ENCODE data around the gene ABCF2. TPM values are rescaled to one million over a fixed set of nuclear protein-coding genes. Genes with fewer than 3 reads are reported as not detected.
A peak's percentile ranks its signal among the peaks of the same experiment; 100 is the strongest.

Gene ABCF2
- total RNA-seq, 2 donors from 2014 or later: 43.3 to 48.9 TPM

DNA sequence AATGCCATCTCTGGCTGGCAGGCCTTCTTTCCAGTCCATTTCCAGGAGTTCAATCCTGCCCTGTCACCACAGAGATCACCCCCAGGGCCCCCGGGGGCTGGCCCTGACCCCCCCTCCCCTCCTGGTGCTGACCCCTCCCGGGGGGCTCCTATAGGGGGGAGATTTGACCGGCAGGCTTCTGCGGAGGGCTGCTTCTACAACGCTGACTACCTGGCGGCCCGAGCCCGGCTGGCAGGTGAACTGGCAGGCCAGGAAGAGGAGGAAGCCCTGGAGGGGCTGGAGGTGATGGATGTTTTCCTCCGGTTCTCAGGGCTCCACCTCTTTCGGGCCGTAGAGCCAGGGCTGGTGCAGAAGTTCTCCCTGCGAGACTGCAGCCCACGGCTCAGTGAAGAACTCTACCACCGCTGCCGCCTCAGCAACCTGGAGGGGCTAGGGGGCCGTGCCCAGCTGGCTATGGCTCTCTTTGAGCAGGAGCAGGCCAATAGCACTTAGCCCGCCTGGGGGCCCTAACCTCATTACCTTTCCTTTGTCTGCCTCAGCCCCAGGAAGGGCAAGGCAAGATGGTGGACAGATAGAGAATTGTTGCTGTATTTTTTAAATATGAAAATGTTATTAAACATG, 11.3 kb upstream of the ABCF2 start:
- Histone ChIP-seq H3K27me3 (ENCODE audit: control insufficient read depth, insufficient read depth, low read length, poor library complexity, severe bottlenecking) (no peaks in the 10 kb centered on the region), H3K9me3 (ENCODE audit: control insufficient read depth, low read length) (no peaks in the 10 kb centered on the region), H3K4me3 (ENCODE audit: low read length) (no peak overlapping the region), H3K9ac (ENCODE audit: extremely low read depth, low read length, poor library complexity, severe bottlenecking) (no peak overlapping the region), H3K27ac (ENCODE audit: low read depth, low read length) (no peak overlapping the region), H3K36me3 (ENCODE audit: control insufficient read depth, insufficient read depth, low read length) (peaks cover 69% of the 10 kb centered on the region), H3K4me1 (ENCODE audit: control insufficient read depth, insufficient read depth, low read length) (peaks cover 5% of the 10 kb centered on the region)
- DNase-seq: no peak
- Mint-ChIP-seq H3K4me1 (peaks cover 15% of the 10 kb centered on the region), H3K36me3 (ENCODE audit: low read depth) (peaks cover 50% of the 10 kb centered on the region), H3K4me3 (no peak overlapping the region), H3K9me3 (no peaks in the 10 kb centered on the region), H3K27ac (no peak overlapping the region), H3K27me3 (ENCODE audit: insufficient read depth) (no peaks in the 10 kb centered on the region)
- TF ChIP-seq, protein P1, sequence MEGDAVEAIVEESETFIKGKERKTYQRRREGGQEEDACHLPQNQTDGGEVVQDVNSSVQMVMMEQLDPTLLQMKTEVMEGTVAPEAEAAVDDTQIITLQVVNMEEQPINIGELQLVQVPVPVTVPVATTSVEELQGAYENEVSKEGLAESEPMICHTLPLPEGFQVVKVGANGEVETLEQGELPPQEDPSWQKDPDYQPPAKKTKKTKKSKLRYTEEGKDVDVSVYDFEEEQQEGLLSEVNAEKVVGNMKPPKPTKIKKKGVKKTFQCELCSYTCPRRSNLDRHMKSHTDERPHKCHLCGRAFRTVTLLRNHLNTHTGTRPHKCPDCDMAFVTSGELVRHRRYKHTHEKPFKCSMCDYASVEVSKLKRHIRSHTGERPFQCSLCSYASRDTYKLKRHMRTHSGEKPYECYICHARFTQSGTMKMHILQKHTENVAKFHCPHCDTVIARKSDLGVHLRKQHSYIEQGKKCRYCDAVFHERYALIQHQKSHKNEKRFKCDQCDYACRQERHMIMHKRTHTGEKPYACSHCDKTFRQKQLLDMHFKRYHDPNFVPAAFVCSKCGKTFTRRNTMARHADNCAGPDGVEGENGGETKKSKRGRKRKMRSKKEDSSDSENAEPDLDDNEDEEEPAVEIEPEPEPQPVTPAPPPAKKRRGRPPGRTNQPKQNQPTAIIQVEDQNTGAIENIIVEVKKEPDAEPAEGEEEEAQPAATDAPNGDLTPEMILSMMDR (conservative IDR thresholded peaks at IDR 0.05): no peak
- 91 to 99% methylated on average over 11 to 17 of the region's 17 CpGs for WGBS, 2 experiments (ENCODE audit: insufficient coverage in 1 of 2, insufficient read length in 1 of 2)

DNA sequence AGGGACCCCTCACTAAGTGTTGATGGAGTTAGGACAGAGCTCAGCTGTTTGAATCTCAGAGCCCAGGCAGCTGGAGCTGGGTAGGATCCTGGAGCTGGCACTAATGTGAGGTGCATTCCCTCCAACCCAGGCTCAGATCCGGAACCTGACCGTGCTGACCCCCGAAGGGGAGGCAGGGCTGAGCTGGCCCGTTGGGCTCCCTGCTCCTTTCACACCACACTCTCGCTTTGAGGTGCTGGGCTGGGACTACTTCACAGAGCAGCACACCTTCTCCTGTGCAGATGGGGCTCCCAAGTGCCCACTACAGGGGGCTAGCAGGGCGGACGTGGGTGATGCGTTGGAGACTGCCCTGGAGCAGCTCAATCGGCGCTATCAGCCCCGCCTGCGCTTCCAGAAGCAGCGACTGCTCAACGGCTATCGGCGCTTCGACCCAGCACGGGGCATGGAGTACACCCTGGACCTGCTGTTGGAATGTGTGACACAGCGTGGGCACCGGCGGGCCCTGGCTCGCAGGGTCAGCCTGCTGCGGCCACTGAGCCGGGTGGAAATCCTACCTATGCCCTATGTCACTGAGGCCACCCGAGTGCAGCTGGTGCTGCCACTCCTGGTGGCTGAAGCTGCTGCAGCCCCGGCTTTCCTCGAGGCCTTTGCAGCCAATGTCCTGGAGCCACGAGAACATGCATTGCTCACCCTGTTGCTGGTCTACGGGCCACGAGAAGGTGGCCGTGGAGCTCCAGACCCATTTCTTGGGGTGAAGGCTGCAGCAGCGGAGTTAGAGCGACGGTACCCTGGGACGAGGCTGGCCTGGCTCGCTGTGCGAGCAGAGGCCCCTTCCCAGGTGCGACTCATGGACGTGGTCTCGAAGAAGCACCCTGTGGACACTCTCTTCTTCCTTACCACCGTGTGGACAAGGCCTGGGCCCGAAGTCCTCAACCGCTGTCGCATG, 10.5 kb upstream of the ABCF2 start:
- no peak overlapping the region for H3K27ac ChIP-seq (ENCODE audit: low read depth, low read length)
- Mint-ChIP-seq H3K4me3 (no peak overlapping the region), H3K27ac (no peak overlapping the region), H3K27me3 (ENCODE audit: insufficient read depth) (no peaks in the 10 kb centered on the region), H3K36me3 (ENCODE audit: low read depth) (peaks cover 47% of the 10 kb centered on the region), H3K9me3 (no peaks in the 10 kb centered on the region), H3K4me1 (peaks cover 16% of the 10 kb centered on the region)
- H3K36me3 ChIP-seq (ENCODE audit: control insufficient read depth, insufficient read depth, low read length): peaks cover 63% of the 10 kb centered on the region
- 91 to 96% methylated on average over 29 to 44 of the region's 44 CpGs for WGBS, 2 experiments (ENCODE audit: insufficient coverage in 1 of 2, insufficient read length in 1 of 2)
- H3K27me3 ChIP-seq (ENCODE audit: control insufficient read depth, insufficient read depth, low read length, poor library complexity, severe bottlenecking): no peaks in the 10 kb centered on the region
- TF ChIP-seq, protein P1 (conservative IDR thresholded peaks at IDR 0.05): peak; percentile 43
- DNase-seq: no peak
- H3K9ac ChIP-seq (ENCODE audit: extremely low read depth, low read length, poor library complexity, severe bottlenecking): no peak overlapping the region
- peaks cover 5% of the 10 kb centered on the region for H3K4me1 ChIP-seq (ENCODE audit: control insufficient read depth, insufficient read depth, low read length)
- H3K9me3 ChIP-seq (ENCODE audit: control insufficient read depth, low read length): no peaks in the 10 kb centered on the region
- no peak overlapping the region for H3K4me3 ChIP-seq (ENCODE audit: low read length)

DNA sequence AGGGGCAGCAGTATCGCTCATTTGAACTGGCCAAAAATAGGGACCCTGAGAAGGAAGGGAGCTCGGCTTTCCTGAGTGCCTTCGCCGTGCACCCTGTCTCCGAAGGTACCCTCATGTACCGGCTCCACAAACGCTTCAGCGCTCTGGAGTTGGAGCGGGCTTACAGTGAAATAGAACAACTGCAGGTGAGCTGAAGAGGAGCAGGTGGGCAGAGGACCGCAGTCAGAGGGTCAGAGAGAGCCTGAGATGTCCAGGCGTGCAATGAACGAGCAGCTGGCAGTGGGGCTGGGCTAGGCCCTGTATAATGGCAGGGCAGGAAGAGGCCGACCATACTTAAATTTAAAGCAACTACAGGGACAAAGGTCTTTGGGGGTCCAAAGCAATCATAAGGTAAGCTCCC, 9.4 kb upstream of the ABCF2 start:
- Histone ChIP-seq H3K4me3 (ENCODE audit: low read length) (no peak overlapping the region), H3K36me3 (ENCODE audit: control insufficient read depth, insufficient read depth, low read length) (peaks cover 53% of the 10 kb centered on the region), H3K9ac (ENCODE audit: extremely low read depth, low read length, poor library complexity, severe bottlenecking) (no peak overlapping the region), H3K27me3 (ENCODE audit: control insufficient read depth, insufficient read depth, low read length, poor library complexity, severe bottlenecking) (no peaks in the 10 kb centered on the region), H3K4me1 (ENCODE audit: control insufficient read depth, insufficient read depth, low read length) (peaks cover 5% of the 10 kb centered on the region), H3K27ac (ENCODE audit: low read depth, low read length) (no peak overlapping the region), H3K9me3 (ENCODE audit: control insufficient read depth, low read length) (no peaks in the 10 kb centered on the region)
- Mint-ChIP-seq H3K36me3 (ENCODE audit: low read depth) (peaks cover 39% of the 10 kb centered on the region), H3K27ac (no peak overlapping the region), H3K27me3 (ENCODE audit: insufficient read depth) (no peaks in the 10 kb centered on the region), H3K9me3 (no peaks in the 10 kb centered on the region), H3K4me1 (peaks cover 21% of the 10 kb centered on the region), H3K4me3 (no peak overlapping the region)
- no peak for DNase-seq
- TF ChIP-seq, protein P1 (conservative IDR thresholded peaks at IDR 0.05): no peak
- WGBS, 2 experiments (ENCODE audit: insufficient coverage in 1 of 2, insufficient read length in 1 of 2): 95 to 96% methylated on average over 13 of the region's 13 CpGs

Data from endodermal cell (in vitro differentiated cells).